Progenitor cell of endocrine pancreas (in vitro differentiated cells): Measurements from ENCODE around the gene ANAPC15. TPM values are rescaled to one million over a fixed set of nuclear protein-coding genes. Genes with fewer than 3 reads are reported as not detected.
A peak's percentile ranks its signal among the peaks of the same experiment; 100 is the strongest.

Experiments used
- DNase-seq: peaks from one replicate; pipeline ENCODE4 v3.0.0; 2021; ENCODE audit warnings: low spot score; ENCODE audit not compliant: unreplicated experiment
- H3K27ac Mint-ChIP-seq: 2 replicates; pipeline ENCODE4 v1.8.0; 2021; ENCODE audit warnings: mild to moderate bottlenecking, moderate library complexity, mixed read lengths
- H3K27me3 Mint-ChIP-seq: 2 replicates; pipeline ENCODE4 v1.8.0; 2021; ENCODE audit warnings: mixed read lengths
- H3K36me3 Mint-ChIP-seq: 2 replicates; pipeline ENCODE4 v1.8.0; 2022; ENCODE audit warnings: mixed read lengths; ENCODE audit not compliant: insufficient read depth
- H3K4me1 Mint-ChIP-seq: 2 replicates; pipeline ENCODE4 v1.8.0; 2021; ENCODE audit warnings: low read depth, mixed read lengths
- H3K4me3 Mint-ChIP-seq: 2 replicates; pipeline ENCODE4 v1.8.0; 2021; ENCODE audit warnings: low read depth, mild to moderate bottlenecking, moderate library complexity, mixed read lengths
- H3K9me3 Mint-ChIP-seq: 2 replicates; pipeline ENCODE4 v1.8.0; 2021; ENCODE audit warnings: low read depth, mixed read lengths
- CTCF ChIP-seq: fragments of 200-600 bp; sonication (generic); IDR thresholded peaks from one replicate; pipeline ENCODE4 v1.5.0; 2021; ENCODE audit warnings: antibody characterized with exemption, mild to moderate bottlenecking; ENCODE audit not compliant: unreplicated experiment
- total RNA-seq: library from RNA; stranded (reverse); gene quantifications from 2 replicates; pipeline ENCODE4 v1.2.1, GENCODE V29; 2021

ANAPC15 gene
- total RNA-seq, 1 donor from 2014 or later, result 61.3 TPM

- no peaks in the 10 kb centered on the region for H3K27me3 Mint-ChIP-seq
- no peak overlapping the region for H3K4me3 Mint-ChIP-seq
- TF ChIP-seq CTCF, result no peak
- H3K36me3 Mint-ChIP-seq, result peaks cover 8% of the 10 kb centered on the region
- no peak for DNase-seq
- H3K27ac Mint-ChIP-seq, result no peak overlapping the region
- peaks cover 8% of the 10 kb centered on the region for H3K4me1 Mint-ChIP-seq
- H3K9me3 Mint-ChIP-seq, result peaks cover 31% of the 10 kb centered on the region
Observed at GRCh38 chr11:72125956-72126355, 13.5 kb upstream of the ANAPC15 start.

GRCh38 chr11:72124046-72124445, 11.6 kb upstream of the ANAPC15 start:
- Mint-ChIP-seq H3K4me3 (no peak overlapping the region), H3K36me3 (peaks cover 6% of the 10 kb centered on the region), H3K9me3 (peaks cover 27% of the 10 kb centered on the region), H3K27me3 (no peaks in the 10 kb centered on the region), H3K4me1 (peaks cover 13% of the 10 kb centered on the region), H3K27ac (no peak overlapping the region)
- DNase-seq, result no peak
- no peak for TF ChIP-seq CTCF

- no peak for TF ChIP-seq CTCF
- Mint-ChIP-seq H3K4me1 (peaks cover 22% of the 10 kb centered on the region), H3K27me3 (no peaks in the 10 kb centered on the region), H3K27ac (no peak overlapping the region), H3K36me3 (peaks cover 2% of the 10 kb centered on the region), H3K9me3 (peaks cover 19% of the 10 kb centered on the region), H3K4me3 (no peak overlapping the region)
- no peak for DNase-seq
Observed at GRCh38 chr11:72123117-72123653, 10.7 kb upstream of the ANAPC15 start.

DNA sequence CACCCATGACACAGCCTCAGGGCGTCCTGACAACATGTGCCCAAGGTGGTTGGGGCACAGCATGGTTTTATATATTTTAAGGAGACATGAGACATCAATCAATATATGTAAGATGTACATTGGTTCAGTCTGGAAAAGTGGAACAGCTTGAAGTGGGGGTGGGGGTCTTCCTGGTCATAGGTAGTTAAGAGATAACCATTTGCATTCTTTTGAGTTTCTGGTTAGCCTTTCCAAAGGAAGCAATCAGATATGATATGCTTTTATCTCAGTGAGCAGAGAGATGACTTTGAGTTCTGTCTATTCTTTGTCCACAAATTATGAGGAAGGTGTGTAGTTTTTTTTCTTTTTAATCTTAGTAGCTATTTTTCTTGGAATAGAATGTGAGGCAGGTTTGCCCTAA, 10.1 kb upstream of the ANAPC15 start:
- Mint-ChIP-seq H3K36me3 (no peaks in the 10 kb centered on the region), H3K4me3 (no peak overlapping the region), H3K27me3 (no peaks in the 10 kb centered on the region), H3K4me1 (peaks cover 26% of the 10 kb centered on the region), H3K27ac (no peak overlapping the region), H3K9me3 (peaks cover 15% of the 10 kb centered on the region)
- DNase-seq, result no peak
- no peak for TF ChIP-seq CTCF

- H3K27ac Mint-ChIP-seq, result peak overlapping the region; percentile 39
Observed at GRCh38 chr11:72120930-72121329, 8.4 kb upstream of the ANAPC15 start.

More at GRCh38 chr11:72120930-72121329, 8.4 kb upstream of the ANAPC15 start:
- no peak for DNase-seq
- H3K4me3 Mint-ChIP-seq, result no peak overlapping the region
- H3K36me3 Mint-ChIP-seq, result no peaks in the 10 kb centered on the region
- peaks cover 36% of the 10 kb centered on the region for H3K4me1 Mint-ChIP-seq
- TF ChIP-seq CTCF, result no peak
- H3K27me3 Mint-ChIP-seq, result no peaks in the 10 kb centered on the region
- H3K9me3 Mint-ChIP-seq, result peaks cover 13% of the 10 kb centered on the region
